ENCODE measurements around the gene TMA16.

GRCh38 chr4:163474027-163474426 is 20.5 kb upstream of the TMA16 start:
- TF ChIP-seq MAZ (IDR thresholded peaks at IDR 0.05; ENCODE audit: borderline replicate concordance, low read depth, low read length): no peak
- no peak for TF ChIP-seq CTCF (IDR thresholded peaks at IDR 0.05)
- TF ChIP-seq CBX8 (IDR thresholded peaks at IDR 0.05): no peak
- no peak for TF ChIP-seq JUN (IDR thresholded peaks at IDR 0.05)

Measured in A549 (cell line).